NCI-H2107 (cell line): ENCODE results near the gene PTRHD1.
"Not testable (repeated sequence)": the region's sequence is repeated elsewhere in the genome, so short reads cannot be mapped to it uniquely, and the experiment has no call there.

Experiments
- DNase-seq: peaks from one replicate; lab custom pipeline; 2025; lab: John Stamatoyannopoulos, UW

Gene PTRHD1

GRCh38 chr2:24792874-24793760 is at the start of gene PTRHD1, which contains the start of gene CENPO:
PTRHD1 (minus strand) TSS chr2:24793391; CDS start chr2:24793377, 14 bp downstream.
CENPO (plus strand) TSS chr2:24793425; CDS start chr2:24793920, 495 bp downstream.
- DNase-seq = peak; percentile 92

- DNase-seq = no peak
These were observed 49.2 kb upstream of the PTRHD1 start for GRCh38 chr2:24842081-24843050.

- no peak for DNase-seq
These were observed 48.1 kb upstream of the PTRHD1 start for GRCh38 chr2:24840962-24841945.

- DNase-seq = no peak
These were observed 47.1 kb upstream of the PTRHD1 start for GRCh38 chr2:24840164-24840869.

- DNase-seq = no peak
These were observed 46.5 kb upstream of the PTRHD1 start for GRCh38 chr2:24839729-24840128.

GRCh38 chr2:24838541-24838940 is 45.4 kb upstream of the PTRHD1 start:
- no peak for DNase-seq

GRCh38 chr2:24837996-24838513 is 44.9 kb upstream of the PTRHD1 start:
- no peak for DNase-seq

GRCh38 chr2:24836706-24837105 is 43.5 kb upstream of the PTRHD1 start:
- DNase-seq = no peak

- DNase-seq = no peak
These were observed 43.0 kb upstream of the PTRHD1 start for GRCh38 chr2:24836206-24836605.

GRCh38 chr2:24835411-24835810 is 42.2 kb upstream of the PTRHD1 start:
- not testable (repeated sequence) for DNase-seq

- DNase-seq = no peak
These were observed 41.7 kb upstream of the PTRHD1 start for GRCh38 chr2:24834733-24835395.

- no peak for DNase-seq
These were observed 40.9 kb upstream of the PTRHD1 start for GRCh38 chr2:24833821-24834732.

- peak; percentile 58 for DNase-seq
These were observed 39.9 kb upstream of the PTRHD1 start for GRCh38 chr2:24832931-24833701.

- DNase-seq = no peak
These were observed 39.3 kb upstream of the PTRHD1 start for GRCh38 chr2:24832521-24832920.

GRCh38 chr2:24832073-24832461 is 38.9 kb upstream of the PTRHD1 start:
- DNase-seq = no peak

GRCh38 chr2:24831221-24832072 is 38.3 kb upstream of the PTRHD1 start:
- no peak for DNase-seq

GRCh38 chr2:24830786-24831185 is 37.6 kb upstream of the PTRHD1 start:
- DNase-seq = no peak
